CMK (cell line): ENCODE measurements around the gene SPDYE1.
A peak's percentile ranks its signal among the peaks of the same experiment; 100 is the strongest.
"Not testable (repeated sequence)": the region's sequence is repeated elsewhere in the genome, so short reads cannot be mapped to it uniquely, and the experiment has no call there.

Experiments used
- DNase-seq: peaks from one replicate; pipeline ENCODE4 v3.0.0-alpha.2; 2010; ENCODE audit warnings: low read depth

SPDYE1 gene, protein sequence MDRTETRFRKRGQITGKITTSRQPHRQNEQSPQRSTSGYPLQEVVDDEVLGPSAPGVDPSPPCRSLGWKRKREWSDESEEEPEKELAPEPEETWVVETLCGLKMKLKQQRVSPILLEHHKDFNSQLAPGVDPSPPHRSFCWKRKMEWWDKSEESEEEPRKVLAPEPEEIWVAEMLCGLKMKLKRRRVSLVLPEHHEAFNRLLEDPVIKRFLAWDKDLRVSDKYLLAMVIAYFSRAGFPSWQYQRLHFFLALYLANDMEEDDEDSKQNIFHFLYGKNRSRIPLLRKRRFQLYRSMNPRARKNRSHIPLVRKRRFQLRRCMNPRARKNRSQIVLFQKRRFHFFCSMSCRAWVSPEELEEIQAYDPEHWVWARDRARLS

DNA sequence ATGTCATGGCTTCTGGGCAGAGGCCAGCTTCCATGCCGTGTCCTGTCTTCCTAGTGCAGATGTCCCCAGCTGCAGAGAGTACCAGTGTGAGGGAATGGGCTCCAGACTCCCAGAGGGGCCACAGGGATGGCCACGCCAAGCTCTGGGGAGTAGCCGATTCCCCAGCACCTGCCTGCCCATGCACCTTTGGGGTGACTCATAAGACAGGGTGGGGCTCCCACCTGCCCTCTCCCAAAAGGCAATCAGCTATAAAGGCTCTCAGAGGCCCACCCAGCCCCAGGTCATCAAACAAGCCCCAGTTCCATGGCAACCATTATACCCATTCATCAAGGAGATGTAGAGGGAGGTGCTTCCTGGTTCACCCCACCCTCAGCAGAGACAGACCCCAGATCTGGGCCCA is at the start of gene SPDYE1:
TSS of gene SPDYE1 (plus strand) at position 366 of the 400 bp plus-strand sequence. CDS start 2,053 bp downstream, outside the sequence.
- DNase-seq, result not testable (repeated sequence)

DNA sequence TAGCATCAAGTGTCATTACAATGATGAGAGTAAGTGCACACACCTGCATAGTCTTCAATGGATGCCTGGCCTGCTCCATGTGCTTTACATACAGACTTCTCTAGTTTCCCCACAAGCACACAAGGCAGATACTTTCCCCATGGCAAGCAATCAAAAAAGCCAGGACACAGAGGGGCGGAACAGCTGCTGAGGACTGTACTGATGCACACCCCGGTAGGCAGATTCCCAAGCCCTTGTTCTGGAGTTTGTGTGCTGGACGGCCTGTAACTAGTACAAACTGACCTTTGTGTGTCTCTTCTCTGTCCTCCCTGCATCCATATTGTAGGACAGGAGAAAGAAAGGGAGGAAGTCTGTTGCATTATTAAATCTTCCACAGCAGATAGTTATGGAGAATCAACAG is 45.7 kb upstream of the SPDYE1 start:
- no peak for DNase-seq

DNA sequence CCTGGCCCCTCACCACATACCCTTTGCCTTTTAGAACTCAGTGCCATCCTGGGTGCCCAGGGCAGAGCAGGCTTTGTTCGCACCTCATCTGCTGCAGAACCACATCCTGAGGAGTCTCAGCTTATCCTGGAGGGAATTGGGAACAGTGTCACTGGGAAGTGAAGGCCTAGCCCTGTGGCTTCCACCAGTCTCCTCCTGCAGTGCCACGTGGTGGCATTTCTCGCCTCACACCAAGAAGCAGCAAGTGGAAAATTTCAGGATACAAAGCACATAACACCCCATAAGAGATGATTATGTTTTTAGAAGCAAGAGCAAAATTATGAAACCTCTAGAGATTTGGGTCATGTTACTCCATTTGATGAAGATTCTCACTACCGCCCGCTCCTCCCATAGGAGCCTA is 44.6 kb upstream of the SPDYE1 start:
- DNase-seq, result no peak

DNA sequence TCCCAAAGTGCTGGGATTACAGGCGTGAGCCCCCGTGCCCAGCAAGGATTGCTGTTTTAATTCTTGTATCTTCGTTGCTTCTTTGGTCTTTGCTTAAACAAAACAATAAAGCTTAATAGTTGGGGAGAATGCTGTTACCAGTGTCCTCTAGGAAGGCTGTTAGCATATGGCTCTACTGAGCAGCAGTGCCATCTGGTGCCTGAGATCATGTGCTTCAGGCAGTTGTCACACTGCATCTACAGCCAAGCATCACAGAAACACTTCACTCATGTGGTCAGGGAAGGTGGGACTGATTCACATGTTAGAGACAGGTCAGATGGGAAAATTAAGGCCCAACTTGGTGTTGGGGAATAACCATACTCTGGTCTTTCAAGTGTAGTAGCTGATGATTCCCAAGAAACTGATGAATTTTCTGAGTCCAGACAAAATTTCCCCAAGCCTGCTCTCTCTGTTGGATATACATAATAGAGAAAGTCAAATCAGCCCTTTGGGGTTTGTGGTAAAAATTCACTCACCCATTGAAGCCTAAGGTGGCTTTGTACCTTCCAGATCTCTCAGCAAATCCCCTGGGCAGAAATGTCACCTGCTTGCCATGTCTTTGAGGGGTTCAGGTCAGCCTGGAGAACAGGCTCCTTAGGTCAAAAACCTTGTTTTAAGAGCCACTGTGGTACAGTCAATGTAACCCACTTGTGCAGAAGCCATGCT is 43.0 kb upstream of the SPDYE1 start:
- peak; percentile 12 for DNase-seq

DNA sequence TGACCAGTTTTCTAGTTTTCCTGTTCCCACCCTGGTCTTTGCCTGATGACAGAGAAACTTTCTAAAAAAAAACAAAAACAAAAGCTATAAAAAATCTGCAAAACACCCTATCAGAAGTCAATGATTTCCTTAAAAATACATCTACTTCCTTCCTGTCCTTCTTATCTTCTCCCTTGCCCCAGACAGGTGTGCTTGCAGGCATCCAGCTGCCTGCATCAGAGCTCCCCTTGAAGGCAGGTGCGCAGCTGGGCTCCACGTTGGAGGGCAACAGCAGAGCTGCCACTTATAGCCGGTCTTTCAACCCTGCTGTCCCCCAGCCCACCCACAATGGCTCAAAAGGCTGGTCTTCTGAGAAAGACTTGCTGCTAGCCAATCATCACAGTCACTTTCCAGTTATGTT is 41.7 kb upstream of the SPDYE1 start:
- DNase-seq, result no peak

DNA sequence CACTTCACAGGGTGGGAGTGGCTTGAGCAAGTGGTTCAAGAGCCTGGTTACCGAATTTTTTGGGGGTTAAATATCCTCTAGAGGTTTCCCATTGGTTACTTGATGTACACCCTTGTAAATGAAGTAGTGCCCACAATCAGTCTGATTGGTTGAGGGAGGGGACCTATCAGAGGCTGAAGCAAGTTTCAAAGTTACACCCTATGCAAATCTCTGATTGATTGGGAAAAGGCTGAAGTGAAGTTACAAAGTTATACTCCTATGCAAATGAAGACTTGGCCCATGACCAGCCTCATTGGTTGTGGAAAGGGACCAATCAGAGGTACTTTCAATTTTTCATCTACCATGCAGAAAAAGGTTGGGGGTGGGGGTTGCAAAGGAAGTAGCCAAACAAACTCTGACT is 36.8 kb upstream of the SPDYE1 start:
- DNase-seq, result no peak

DNA sequence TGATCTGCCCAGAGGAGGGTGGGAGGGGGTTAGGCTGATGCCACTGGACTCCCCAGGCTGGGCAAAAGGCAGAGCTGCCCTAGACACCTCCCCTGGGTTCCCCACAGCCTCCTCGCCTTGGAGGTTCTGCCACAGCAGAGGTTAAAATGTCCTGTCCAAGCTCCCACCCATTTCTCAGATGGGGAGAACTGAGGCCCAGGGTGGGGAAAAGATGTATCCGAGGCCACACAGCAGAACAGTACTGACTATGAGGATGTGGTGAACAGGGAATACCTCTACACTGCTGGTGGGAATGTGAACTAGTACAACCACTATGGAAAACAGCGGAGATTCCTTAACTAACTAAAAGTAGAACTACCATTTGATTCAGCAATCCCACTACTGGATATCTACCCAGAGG is 31.3 kb upstream of the SPDYE1 start:
- DNase-seq, result not testable (repeated sequence)

DNA sequence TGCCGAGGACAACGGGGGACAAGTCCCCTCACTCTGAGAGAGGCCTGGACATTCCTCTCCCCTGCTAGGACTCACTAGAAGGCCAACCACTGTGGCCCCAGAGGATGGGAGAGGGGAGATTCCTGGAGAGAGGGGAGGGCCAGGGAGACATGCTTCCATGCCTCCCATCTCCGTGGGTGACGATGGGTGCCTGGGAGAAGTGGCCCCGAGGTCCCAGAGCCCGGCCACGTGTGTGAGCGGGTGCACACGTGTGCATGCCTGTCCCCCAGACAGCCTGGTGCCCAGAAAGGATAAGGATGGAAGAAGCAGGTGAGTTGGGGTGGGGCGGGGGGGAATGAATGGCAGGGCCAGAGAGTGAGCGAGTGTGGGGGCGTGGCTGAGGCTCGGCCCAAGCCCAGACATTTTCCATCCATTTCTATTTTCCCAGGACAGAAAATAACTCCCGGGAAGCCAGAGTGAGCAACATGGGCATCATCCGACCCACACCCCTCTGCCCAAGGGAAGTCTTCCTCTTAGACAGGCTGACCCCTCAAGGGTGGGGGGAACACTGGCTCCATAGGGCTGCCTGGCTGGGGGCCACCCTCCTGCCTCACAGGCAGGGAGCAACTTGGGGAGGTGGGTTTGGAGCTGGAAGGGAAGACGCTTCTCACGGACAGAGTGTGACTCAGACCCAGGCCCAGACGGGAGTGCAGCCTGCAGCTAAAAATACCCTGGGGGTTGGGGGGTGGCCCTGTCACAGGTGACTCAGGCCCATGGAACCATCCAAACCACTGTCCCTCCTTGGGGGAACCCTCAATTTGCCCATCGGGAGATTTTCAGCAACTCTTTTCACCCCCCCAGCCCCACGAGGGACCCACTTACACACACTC is 29.3 kb upstream of the SPDYE1 start:
- DNase-seq, result not testable (repeated sequence)

DNA sequence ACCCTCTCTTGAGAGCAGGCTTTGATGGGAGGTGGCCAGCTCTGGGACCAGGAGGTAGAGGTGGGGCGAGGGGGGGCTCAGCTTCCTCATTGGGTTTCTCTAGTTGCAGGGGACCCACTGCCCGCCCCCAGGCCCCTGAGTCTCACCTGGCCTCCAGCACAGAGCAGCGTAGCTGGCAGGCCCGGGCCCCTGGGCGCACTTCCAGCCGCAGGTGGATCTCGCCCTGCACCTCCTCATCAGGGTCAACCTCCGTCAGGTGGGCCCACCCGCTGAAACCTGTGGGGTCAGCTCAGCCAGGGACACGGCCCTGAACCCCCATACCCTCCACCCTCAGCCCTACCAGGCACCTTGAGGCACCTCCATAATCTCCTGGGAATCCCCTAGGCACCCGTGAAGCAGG is 28.1 kb upstream of the SPDYE1 start:
- not testable (repeated sequence) for DNase-seq

DNA sequence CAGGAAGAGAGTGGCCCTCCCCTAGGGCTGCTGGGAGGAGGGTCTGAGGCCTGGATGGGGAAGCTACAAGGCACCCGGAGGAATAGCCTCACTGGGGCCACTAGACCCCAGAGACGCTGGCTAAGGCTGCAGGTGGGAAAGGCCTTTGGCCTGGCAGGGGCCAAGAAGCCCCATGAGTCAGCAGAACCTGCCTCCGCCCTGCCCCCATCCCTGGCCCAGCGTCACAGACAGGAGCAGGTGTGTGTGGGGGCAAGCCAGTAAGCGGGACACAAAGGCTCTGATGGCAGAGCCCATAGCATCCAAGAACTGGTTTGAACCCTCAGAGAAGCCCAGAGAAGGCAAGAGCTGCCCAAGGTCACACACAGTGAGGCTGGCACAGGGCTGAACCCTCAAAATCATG is 27.0 kb upstream of the SPDYE1 start:
- not testable (repeated sequence) for DNase-seq

DNA sequence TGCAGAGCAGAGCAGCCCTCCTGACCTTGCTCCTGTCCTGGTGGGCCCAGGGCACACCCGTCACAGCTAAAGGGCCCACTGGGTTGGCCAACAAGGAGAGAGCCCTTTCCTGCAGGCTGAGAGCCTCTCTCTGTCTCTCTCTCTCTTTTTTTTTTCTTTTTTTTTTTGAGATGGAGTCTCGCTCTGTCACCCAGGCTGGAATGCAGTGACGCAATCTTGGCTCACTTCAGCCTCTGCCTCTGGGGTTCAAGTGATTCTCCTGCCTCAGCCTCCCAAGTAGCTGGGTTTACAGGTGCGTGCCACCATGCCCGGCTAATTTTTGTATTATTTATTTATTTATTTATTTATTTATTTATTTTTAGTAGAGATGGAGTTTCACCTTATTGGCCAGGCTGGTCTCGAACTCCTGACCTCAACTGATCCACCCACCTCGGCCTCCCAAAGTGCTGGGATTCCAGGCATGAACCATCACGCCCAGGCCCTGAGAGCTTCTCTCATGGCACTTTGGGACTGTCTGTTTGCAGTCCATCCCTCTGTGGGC is 23.6 kb upstream of the SPDYE1 start:
- DNase-seq, result not testable (repeated sequence)

DNA sequence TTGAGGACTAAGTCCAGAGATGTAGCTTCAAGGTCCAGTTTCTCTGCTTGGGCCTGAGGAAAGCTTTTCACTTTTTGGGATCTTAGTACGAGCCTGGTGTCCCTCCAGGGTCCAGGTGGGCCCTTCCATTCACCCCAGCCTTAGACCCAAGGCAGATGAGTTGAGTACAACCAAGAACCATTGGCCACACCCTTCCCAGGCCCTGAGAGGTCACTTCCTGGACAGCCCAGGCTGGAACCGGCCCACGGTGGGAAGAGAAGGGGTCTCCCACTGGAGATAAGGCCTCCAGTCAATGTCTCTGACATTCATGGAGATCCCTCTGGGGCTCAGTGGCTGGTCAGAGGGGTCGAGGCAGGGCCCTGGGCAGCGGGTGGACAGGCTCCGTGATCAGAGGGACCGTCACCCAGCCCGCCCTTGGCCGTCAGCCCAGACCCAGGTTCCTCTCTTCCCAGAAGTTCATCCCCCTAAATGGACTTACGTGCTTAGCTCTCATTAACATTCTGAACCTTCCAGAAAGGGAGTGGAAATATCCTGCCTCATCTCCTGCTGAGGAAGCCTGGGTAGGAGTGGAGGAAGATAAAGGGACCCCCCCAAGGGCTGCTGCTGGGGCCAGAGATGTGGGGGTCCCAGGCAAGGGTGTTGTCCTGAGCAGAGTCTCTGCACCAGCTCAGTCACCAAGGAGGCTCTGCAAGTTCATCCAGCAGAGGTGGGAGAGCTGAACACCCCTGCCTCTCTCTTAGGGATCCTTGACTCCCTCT is 22.8 kb upstream of the SPDYE1 start:
- not testable (repeated sequence) for DNase-seq

DNA sequence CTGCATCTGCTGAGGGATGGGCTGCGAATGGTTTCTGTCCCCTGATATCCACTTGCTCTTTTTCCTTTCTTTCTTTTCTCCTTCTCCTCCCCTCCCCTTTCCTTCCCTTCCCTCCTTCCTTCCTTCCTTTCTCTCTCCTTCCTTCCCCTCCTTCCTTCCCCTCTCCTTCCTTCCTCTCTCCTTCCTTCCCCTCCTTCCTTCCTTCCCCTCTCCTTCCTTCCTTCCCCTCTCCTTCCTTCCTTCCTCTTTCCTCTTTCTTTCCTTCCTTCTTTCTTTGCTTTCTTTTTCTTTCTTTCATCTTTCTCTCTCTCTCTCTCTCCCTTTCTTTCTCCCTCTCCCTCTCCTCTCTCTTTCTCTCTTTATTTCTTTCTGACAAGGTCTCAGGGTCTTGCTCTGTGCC is 20.2 kb upstream of the SPDYE1 start:
- DNase-seq, result no peak

DNA sequence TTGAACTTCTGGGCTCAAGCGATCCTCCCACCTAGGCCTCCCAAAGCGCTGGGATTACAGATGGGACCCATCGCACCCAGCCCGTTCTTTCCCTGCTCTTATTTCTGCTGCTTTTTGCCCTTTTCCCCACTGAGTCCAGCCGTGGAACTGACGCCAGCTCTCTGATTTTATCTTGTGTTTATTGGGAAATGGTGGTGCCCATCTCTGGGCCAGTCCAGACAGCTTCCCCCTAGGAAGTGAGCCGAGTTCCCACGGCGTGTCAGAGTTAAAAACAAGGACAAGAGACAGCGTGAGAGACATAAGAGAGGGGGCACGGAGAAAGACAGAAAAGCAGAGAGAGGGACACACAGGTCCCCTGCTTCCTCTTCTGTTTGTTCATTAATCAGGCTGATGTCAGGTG is 19.6 kb upstream of the SPDYE1 start:
- DNase-seq, result not testable (repeated sequence)

DNA sequence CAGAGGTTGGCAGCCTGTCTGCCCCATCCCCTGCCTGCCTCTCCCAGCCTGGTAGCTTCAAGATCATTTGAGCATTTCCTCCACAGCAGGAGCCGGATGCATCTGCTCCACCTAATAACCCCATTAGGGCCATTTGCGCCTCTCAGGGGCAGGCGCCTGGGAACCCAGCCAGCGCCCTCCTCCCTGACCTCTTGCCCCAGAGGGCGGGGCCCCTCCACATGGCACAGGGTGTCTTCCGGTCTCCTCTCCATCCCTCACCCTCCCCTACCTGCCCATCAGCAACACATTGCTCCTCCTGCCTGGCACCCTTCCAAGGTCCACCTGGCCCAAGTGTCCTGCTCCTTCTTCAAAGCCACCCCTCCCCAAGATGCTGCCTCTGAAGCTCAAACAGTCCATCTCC is 14.8 kb upstream of the SPDYE1 start:
- not testable (repeated sequence) for DNase-seq

DNA sequence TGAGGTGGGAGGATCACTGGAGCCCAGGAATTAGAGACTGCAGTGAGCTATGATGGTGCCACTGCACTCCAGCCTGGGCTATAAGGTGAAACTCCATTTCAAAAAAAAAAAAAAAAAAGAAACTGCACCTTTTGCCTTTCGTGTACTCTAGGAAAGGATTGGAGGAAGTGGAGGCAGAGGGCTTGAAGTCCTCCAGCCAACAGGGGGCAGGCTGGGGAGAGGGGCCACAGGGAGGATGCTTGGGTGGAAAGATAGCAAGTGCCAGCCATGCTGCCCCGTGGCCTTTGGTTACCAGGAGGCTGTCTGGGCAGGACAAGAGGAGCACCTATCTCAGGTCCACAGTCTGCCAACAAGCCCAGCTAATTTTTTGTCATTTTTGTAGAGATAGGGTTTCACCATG is 14.0 kb upstream of the SPDYE1 start:
- not testable (repeated sequence) for DNase-seq

DNA sequence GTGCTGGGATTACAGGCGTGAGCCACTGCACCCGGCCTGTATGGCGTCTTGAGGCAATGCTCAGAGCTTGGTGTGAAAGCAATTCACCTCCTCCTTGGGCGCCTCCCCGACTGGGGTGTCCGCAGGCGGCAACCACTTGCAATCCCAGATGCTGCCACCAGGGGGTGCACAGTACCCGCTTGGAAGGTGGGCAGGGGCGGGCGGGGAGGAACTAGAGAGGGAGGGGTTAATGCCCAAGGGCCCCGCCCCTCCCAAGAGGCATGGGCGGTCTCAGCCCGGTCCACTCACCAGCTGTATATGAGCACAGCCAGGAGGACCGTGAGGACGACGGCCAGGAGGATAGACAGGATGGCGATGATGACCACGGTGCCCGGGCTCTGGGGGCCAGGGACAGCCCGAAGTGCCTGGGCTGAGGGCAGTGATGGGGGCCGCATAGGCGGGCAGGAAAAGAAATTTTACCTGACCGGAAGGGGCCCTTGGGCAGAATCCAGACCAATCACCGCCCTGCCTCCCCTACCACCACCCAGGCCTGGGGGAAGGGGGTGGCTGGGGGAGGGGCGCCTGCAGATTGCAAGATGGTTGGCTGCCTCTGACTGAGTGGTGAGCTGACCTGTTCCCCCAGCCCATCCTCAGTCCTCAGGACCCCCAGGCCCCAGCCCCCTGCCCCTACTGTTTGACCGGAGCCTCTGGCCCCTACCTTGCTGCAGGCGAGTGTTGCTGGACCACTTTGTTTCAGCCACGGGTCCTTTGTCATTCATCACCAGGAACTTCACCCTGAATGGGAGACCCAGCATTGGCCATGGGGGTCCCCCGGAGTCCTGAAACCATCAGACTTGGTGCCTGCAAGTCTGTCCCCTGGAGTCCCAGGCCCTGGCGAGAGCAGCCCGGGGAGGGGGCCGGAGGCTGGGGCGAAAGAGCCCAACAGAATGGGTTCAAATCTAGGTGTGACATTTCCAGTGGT is 11.5 kb upstream of the SPDYE1 start:
- DNase-seq, result peak; percentile 25

DNA sequence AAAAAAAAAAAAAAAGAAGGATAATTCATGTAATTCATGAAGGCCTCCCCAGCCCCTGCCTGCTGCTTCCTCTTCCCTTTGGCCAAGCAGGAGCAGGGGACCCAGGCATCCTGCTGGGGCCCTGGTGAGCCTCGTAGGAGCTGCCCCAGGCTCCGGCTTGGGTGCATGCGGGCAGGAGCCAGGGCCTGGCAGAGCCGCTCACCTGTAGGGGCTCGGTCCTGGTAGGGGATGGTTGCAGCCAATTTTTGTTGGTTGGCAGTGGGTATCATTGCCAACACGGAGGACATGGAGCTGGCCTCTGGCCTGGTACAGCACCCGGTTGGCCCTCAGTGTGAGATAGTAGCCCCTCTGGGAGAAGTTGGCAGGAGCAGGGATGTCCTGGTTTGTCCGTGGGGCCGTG is 10.2 kb upstream of the SPDYE1 start:
- not testable (repeated sequence) for DNase-seq

DNA sequence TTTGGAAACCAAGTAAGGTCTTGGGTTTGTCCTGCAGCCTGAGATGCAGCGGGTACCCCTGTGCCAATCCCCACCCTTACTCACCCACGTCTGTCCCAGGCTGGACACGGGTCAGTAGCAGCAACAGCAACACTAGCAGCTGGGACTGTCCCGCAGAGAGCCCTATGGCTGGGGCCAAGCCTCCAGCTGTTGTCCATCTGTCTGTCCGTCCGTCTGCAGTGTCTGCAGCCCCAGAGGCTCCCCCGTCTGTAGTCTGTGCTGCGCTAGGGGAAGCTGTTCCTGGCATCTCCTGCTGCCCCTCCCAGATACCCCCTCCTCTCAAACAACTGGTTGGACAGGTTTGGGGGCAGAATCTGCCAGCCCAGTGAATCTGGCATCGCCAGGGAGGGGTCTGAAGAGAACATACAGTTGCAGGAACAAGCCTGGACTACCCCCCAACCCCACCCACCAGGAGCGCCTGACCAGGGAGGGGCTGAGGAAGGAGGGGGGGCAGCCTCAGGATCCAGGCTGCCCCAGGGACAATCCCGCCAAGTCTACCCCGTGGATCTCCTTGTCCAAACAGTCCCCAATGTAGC is 7.6 kb upstream of the SPDYE1 start:
- not testable (repeated sequence) for DNase-seq

DNA sequence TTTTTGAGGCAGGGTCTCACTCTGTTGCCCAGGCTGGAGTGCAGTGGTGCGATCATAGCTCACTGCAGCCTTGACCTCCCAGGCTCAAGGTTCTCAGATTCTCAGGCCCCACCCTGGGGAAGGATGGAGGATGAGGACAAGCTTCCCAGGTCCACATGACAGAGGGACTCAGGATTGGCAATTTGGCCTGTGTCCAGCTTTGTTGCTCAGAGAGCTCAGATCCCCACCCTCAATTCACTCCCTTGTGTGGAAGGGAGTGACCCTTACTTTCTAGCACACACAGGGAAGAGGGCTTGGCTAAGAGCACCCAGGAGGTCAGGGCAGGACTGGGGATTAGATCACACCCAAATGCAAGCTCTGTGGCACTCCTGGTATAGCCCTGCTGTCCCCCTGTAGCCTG is 6.9 kb upstream of the SPDYE1 start:
- DNase-seq, result not testable (repeated sequence)
